Upper lobe of left lung (tissue), 6 donors: ENCODE data around the gene PTPRK. TPM values are rescaled to one million over a fixed set of nuclear protein-coding genes. Genes with fewer than 3 reads are reported as not detected.
A peak's percentile ranks its signal among the peaks of the same experiment; 100 is the strongest.

Source experiments
- ATAC-seq, 2 donors: fragments of 200-7000 bp; cut with Tn5 transposase; one replicate each; pipeline ENCODE4 v1.9.1; 2022; ENCODE audit warnings: mild to moderate bottlenecking in 2 of 2, moderate library complexity in 2 of 2; ENCODE audit not compliant: low FRiP score in 2 of 2
- DNase-seq, 2 donors: peaks; one replicate each; pipeline ENCODE4 v3.0.0-alpha.2; 2019 to 2020
- H3K27ac ChIP-seq, 4 donors: fragments of 200-600 bp; sonication (generic); one replicate each; pipeline ENCODE4 v1.5.1; 2016 to 2019
- H3K27me3 ChIP-seq, 4 donors: fragments of 200-600 bp; sonication (generic); one replicate each; pipeline ENCODE4 v1.5.1; 2017 to 2019
- H3K36me3 ChIP-seq, 4 donors: fragments of 200-600 bp; sonication (generic); one replicate each; pipeline ENCODE4 v1.5.1; 2016 to 2019
- H3K4me1 ChIP-seq, 4 donors: fragments of 200-600 bp; sonication (generic); one replicate each; pipeline ENCODE4 v1.5.1; 2018 to 2019
- H3K4me3 ChIP-seq, 4 donors: fragments of 200-600 bp; sonication (generic); one replicate each; pipeline ENCODE4 v1.5.1; 2017 to 2019; ENCODE audit warnings: mild to moderate bottlenecking in 2 of 4, moderate library complexity in 1 of 4
- H3K9me3 ChIP-seq, 4 donors: fragments of 200-600 bp; sonication (generic); one replicate each; pipeline ENCODE4 v1.5.1; 2018 to 2019
- CTCF ChIP-seq, 6 experiments: fragments of 450-650 bp in 4 of 6; fragments of 200-600 bp in 2 of 6; sonication (generic) in 2 of 6; IDR thresholded peaks; one replicate each; pipeline ENCODE4 v1.5.1; 2016 to 2019; ENCODE audit warnings: antibody characterized with exemption in 6 of 6
- EP300 ChIP-seq, 4 donors: sonication (generic); formaldehyde crosslinking; IDR thresholded peaks; one replicate each; pipeline ENCODE4 v1.5.1; 2017; ENCODE audit warnings: antibody characterized with exemption in 4 of 4, control low read depth in 2 of 4
- POLR2A ChIP-seq, 4 donors: fragments of 450-650 bp; IDR thresholded peaks; one replicate each; pipeline ENCODE4 v1.5.1; 2016 to 2017; ENCODE audit warnings: antibody characterized with exemption in 4 of 4, mild to moderate bottlenecking in 2 of 4
- POLR2AphosphoS5 ChIP-seq, 2 donors: sonication (generic); formaldehyde crosslinking; IDR thresholded peaks; one replicate each; pipeline ENCODE4 v1.5.1; 2017; ENCODE audit warnings: antibody characterized with exemption in 2 of 2
- WGBS, 2 donors: methylation state at CpG; one replicate each; pipeline ENCODE4 v1.1.5; 2017 to 2018; 5-methylcytosine and 5-hydroxymethylcytosine counted together
- total RNA-seq, 6 donors: library from RNA; depleted of rRNA in 4 of 6; stranded (reverse); fragments of >200 nt in 4 of 6; gene quantifications; one replicate each; pipeline versions ENCODE4 v1.1.0 to v1.2.1, GENCODE V29; 2016 to 2021
- donor health status: DM: no; HTN: no; CAD: no; lungs with moderate emphysema.
- donor health status: DM: no; HTN: yes; CAD: no; lungs with severe emphysema.

Gene PTPRK
- total RNA-seq, 6 donors from 2014 or later: 42.7 to 97.4 (median 65.2) TPM

GRCh38 chr6:128336436-128337095 is 183.8 kb downstream of the PTPRK start:
- H3K27me3 ChIP-seq: no peaks in the 10 kb centered on the region
- no peak overlapping the region for H3K27ac ChIP-seq
- ATAC-seq (no peak), DNase-seq (no peak)
- H3K36me3 ChIP-seq: no peaks in the 10 kb centered on the region
- no peak overlapping the region for H3K4me3 ChIP-seq
- H3K4me1 ChIP-seq: peaks cover 0 to 23% (median 13%) of the 10 kb centered on the region in 4 donors
- H3K9me3 ChIP-seq: no peaks in the 10 kb centered on the region
- 54 to 63% methylated on average over 3 of the region's 3 CpGs for WGBS, 2 donors
- no peak for TF ChIP-seq EP300 (IDR thresholded peaks at IDR 0.05)
- no peak for TF ChIP-seq POLR2A (IDR thresholded peaks at IDR 0.05)
- TF ChIP-seq POLR2AphosphoS5 (IDR thresholded peaks at IDR 0.05): no peak
- no peak for TF ChIP-seq CTCF (IDR thresholded peaks at IDR 0.05)

- H3K9me3 ChIP-seq: no peaks in the 10 kb centered on the region
- WGBS, 2 donors: 74 to 76% methylated on average over 1 of the region's 1 CpG
- H3K27ac ChIP-seq: no peak overlapping the region
- TF ChIP-seq EP300 (IDR thresholded peaks at IDR 0.05): no peak
- no peak for TF ChIP-seq POLR2A (IDR thresholded peaks at IDR 0.05)
- no peak for TF ChIP-seq CTCF (IDR thresholded peaks at IDR 0.05)
- TF ChIP-seq POLR2AphosphoS5 (IDR thresholded peaks at IDR 0.05): no peak
- no peak overlapping the region for H3K4me3 ChIP-seq
- DNase-seq (no peak), ATAC-seq (no peak)
- no peaks in the 10 kb centered on the region for H3K36me3 ChIP-seq
- peaks cover 0 to 23% (median 13%) of the 10 kb centered on the region in 4 donors for H3K4me1 ChIP-seq
- H3K27me3 ChIP-seq: no peaks in the 10 kb centered on the region
These were observed 184.4 kb downstream of the PTPRK start for GRCh38 chr6:128335963-128336362.

DNA sequence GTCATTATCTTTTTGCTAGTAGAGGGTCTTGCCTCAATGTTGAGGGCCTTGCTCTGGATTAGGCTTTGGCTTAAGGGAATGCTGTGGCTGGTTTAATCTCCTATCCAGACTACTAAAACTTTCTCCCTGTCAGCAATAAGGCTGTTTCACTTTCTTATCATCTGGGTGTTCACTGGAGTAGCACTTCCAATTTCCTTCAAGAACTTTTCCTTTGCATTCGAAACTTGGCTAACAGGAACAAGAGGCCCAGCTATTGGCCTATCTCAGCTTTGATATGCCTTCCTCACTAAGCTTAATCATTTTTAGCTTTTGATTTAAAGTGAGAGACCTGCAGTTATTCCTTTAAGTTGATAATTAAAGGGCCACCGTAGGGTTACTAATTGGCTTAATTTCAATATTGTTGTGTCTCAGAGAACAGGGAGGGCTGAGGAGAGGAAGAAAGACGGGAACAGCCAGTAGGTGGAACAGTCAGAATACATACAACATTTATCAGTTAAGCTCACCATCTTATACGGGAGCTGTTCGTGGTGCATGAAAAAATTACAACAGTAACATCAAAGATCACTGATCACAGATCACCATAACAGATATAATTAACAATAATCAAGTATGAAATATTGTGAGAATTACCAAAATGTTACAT is 186.7 kb downstream of the PTPRK start:
- Histone ChIP-seq H3K4me3 (no peak overlapping the region), H3K27me3 (no peaks in the 10 kb centered on the region), H3K4me1 (peaks cover 0 to 15% (median 6%) of the 10 kb centered on the region in 4 donors), H3K9me3 (no peaks in the 10 kb centered on the region), H3K36me3 (no peaks in the 10 kb centered on the region), H3K27ac (peak overlapping the region in 2 of 4 donors; percentile 24 to 49)
- TF ChIP-seq POLR2AphosphoS5 (IDR thresholded peaks at IDR 0.05) (no peak), CTCF (IDR thresholded peaks at IDR 0.05) (peak in 1 of 6 experiments; percentile 17), EP300 (IDR thresholded peaks at IDR 0.05) (no peak), POLR2A (IDR thresholded peaks at IDR 0.05) (no peak)
- ATAC-seq (no peak), DNase-seq (no peak)
- 50 to 52% methylated on average over 5 of the region's 5 CpGs for WGBS, 2 donors

DNA sequence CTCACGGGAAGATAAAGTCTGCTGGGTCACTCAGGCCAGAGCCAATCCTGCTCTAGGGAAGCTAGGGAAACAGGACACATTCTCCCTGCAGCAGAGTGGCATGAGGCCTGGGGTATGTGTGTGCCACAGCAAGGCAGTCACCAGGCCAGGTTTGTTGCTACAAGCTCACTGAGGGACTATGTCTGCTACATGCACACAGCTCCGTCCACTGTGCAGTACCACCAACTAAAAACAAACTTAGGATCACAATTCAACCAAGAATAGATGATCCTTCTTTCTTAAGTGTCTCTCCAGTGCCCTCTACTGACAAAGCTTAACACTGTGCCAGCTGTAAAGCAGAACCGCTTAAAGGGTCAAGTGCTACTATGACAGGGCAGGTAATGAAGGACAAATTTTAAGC is 192.5 kb downstream of the PTPRK start:
- 83 to 87% methylated on average over 3 of the region's 3 CpGs for WGBS, 2 donors
- Histone ChIP-seq H3K36me3 (no peaks in the 10 kb centered on the region), H3K27ac (no peak overlapping the region), H3K9me3 (no peaks in the 10 kb centered on the region), H3K27me3 (no peaks in the 10 kb centered on the region), H3K4me3 (no peak overlapping the region), H3K4me1 (peaks cover 0 to 5% (median 1%) of the 10 kb centered on the region in 4 donors)
- ATAC-seq (peak; percentile 40 to 53), DNase-seq (no peak)
- TF ChIP-seq POLR2AphosphoS5 (IDR thresholded peaks at IDR 0.05) (no peak), CTCF (IDR thresholded peaks at IDR 0.05) (peak in 5 of 6 experiments; percentile 15 to 46 (median 28))
